Nephron progenitor cell (in vitro differentiated cells): ENCODE data around the gene NPFFR2.
A peak's percentile ranks its signal among the peaks of the same experiment; 100 is the strongest.

Source experiments
- DNase-seq: peaks from one replicate; pipeline ENCODE4 v3.0.0; 2021
- H3K27ac Mint-ChIP-seq: 2 replicates; pipeline ENCODE4 v1.8.0; 2021; ENCODE audit warnings: mild to moderate bottlenecking, moderate library complexity, mixed read lengths
- H3K27me3 Mint-ChIP-seq: 2 replicates; pipeline ENCODE4 v1.8.0; 2021; ENCODE audit warnings: mild to moderate bottlenecking, low read depth, mixed read lengths; ENCODE audit not compliant: poor library complexity
- H3K36me3 Mint-ChIP-seq: 2 replicates; pipeline ENCODE4 v1.8.0; 2021; ENCODE audit warnings: low read depth, mixed read lengths
- H3K4me1 Mint-ChIP-seq: 2 replicates; pipeline ENCODE4 v1.8.0; 2021; ENCODE audit warnings: mixed read lengths
- H3K4me3 Mint-ChIP-seq: 2 replicates; pipeline ENCODE4 v1.8.0; 2021; ENCODE audit warnings: mild to moderate bottlenecking, moderate library complexity, mixed read lengths
- H3K9me3 Mint-ChIP-seq: 2 replicates; pipeline ENCODE4 v1.8.0; 2021; ENCODE audit warnings: mild to moderate bottlenecking, moderate library complexity, mixed read lengths
- TF ChIP-seq, protein P1 (sequence below): fragments of 200-600 bp; sonication (generic); IDR thresholded peaks from 2 replicates; pipeline ENCODE4 v1.5.0; 2021; ENCODE audit warnings: antibody characterized with exemption

The NPFFR2 gene

DNA sequence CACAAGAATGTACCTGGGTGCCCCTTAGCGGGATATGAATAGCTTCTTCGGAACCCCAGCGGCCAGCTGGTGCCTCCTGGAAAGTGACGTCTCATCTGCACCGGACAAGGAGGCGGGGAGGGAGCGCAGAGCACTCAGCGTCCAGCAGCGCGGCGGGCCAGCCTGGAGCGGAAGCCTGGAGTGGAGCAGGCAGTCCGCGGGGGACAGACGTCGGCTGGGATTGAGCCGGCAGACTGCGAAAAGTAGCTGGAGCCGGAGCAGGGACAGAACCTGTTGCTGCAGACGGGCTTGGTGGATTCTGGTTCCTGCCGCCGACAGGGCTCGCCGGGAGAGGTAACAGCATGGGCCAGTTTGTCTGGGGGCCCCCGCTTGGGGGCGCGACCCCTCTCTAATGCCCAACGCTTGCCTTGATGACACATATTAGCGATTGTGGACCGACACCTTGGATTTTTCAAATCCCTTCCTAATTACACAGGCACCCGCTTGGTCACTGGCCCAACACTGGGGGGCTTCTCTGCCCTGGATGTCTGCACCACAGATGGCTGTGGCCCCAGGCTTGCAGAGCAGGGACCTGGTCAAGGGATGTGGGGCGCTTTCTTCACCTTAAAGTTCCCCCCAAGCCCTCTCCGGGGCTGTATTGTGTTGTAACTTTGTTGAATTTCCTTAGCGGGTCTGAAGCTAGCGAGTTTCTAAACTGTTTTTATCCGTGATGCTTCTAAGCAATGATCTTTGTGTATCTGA is at the start of gene NPFFR2:
Gene NPFFR2 (plus strand): TSS at position 133 of the 741 bp plus-strand sequence. CDS start 96,592 bp downstream, outside the sequence.
- H3K27ac Mint-ChIP-seq, result no peak within 1 kb of the TSS
- TF ChIP-seq, protein P1, sequence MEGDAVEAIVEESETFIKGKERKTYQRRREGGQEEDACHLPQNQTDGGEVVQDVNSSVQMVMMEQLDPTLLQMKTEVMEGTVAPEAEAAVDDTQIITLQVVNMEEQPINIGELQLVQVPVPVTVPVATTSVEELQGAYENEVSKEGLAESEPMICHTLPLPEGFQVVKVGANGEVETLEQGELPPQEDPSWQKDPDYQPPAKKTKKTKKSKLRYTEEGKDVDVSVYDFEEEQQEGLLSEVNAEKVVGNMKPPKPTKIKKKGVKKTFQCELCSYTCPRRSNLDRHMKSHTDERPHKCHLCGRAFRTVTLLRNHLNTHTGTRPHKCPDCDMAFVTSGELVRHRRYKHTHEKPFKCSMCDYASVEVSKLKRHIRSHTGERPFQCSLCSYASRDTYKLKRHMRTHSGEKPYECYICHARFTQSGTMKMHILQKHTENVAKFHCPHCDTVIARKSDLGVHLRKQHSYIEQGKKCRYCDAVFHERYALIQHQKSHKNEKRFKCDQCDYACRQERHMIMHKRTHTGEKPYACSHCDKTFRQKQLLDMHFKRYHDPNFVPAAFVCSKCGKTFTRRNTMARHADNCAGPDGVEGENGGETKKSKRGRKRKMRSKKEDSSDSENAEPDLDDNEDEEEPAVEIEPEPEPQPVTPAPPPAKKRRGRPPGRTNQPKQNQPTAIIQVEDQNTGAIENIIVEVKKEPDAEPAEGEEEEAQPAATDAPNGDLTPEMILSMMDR, result no peak
- peak within 1 kb of the TSS; percentile 84 for H3K4me3 Mint-ChIP-seq
- no peaks in the 10 kb centered on the region for H3K36me3 Mint-ChIP-seq
- H3K9me3 Mint-ChIP-seq, result no peaks in the 10 kb centered on the region
- H3K27me3 Mint-ChIP-seq, result peaks cover 34% of the 10 kb centered on the region
- H3K4me1 Mint-ChIP-seq, result peaks cover 10% of the 10 kb centered on the region
- peak; percentile 73 for DNase-seq

DNA sequence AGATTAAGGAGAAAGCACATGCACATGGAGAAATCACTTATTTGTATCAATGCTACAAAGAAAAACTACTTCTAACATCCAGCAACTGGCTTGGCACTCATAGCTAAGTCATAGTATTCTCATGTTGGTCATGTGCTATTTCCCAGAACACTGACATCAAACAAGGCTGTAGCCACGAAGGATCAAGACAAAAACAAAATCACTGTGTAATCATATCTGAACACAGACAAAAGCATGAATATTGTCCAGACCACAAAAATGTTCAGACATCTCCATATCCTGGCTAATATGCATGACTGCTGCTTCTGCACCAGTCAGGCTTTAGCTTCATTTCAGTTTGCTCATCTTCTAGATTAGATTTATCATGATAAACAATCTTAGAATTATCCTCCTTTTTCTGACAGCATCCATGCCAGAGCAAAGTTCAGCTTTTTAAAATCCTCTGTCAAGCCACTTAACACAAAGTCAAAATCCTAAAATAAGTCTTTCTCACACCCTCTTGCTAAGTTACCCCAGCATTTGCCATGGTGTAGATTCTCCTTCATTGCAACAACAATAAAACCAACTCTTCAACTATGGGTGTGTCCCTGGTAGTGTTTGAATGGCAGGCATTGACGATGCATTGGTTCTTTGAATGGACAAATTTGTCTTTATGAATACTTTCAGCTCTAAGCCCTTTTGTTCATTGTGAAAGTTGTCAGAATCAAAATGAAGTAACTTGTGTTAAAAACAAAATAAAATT is 39.1 kb upstream of the NPFFR2 start:
- Mint-ChIP-seq H3K27me3 (no peaks in the 10 kb centered on the region), H3K4me3 (no peak overlapping the region), H3K4me1 (no peaks in the 10 kb centered on the region), H3K36me3 (no peaks in the 10 kb centered on the region), H3K9me3 (peaks cover 27% of the 10 kb centered on the region), H3K27ac (no peak overlapping the region)
- no peak for DNase-seq
- TF ChIP-seq, protein P1, result no peak

DNA sequence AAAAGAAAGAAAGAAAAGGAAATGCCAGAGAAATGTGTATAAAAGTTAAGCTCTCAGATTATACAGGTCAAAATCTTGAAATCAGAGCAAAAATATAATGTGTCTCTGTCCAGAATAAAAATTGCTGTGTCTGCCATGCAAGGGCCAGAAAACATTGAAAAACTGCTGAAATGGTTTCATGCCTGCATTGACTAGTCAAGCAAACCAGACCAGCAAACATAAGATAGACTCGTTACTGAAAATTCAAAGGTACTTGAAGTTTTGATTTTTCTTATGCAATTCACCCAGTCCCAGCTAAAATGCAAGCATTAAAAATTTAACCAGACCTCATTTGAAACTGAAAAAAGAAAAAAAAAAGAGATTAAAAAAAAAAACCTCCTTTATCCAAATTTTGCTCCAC is 37.2 kb upstream of the NPFFR2 start:
- no peak overlapping the region for H3K4me3 Mint-ChIP-seq
- no peak for DNase-seq
- H3K36me3 Mint-ChIP-seq, result no peaks in the 10 kb centered on the region
- no peak overlapping the region for H3K27ac Mint-ChIP-seq
- no peaks in the 10 kb centered on the region for H3K27me3 Mint-ChIP-seq
- peaks cover 40% of the 10 kb centered on the region for H3K9me3 Mint-ChIP-seq
- TF ChIP-seq, protein P1, result no peak
- H3K4me1 Mint-ChIP-seq, result no peaks in the 10 kb centered on the region

DNA sequence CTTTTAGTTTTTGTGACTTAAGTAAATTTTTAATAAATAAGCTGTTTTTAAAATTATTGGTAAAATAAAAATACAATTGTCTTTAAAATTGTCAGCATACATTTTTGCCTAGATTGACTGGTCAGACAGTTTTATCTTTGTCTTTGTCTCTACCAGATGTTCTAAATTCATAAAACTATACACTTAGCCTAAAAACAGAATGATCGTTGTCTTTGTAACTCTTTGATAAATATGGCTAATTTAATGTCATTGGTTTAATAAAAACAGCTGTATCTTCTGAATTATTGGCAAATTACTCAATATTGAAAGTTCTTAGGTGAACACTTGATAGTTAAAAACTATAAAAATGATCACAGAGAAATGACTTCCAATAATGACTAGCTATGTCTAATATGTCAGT is 36.5 kb upstream of the NPFFR2 start:
- no peaks in the 10 kb centered on the region for H3K27me3 Mint-ChIP-seq
- H3K4me1 Mint-ChIP-seq, result no peaks in the 10 kb centered on the region
- TF ChIP-seq, protein P1, result no peak
- H3K27ac Mint-ChIP-seq, result no peak overlapping the region
- H3K9me3 Mint-ChIP-seq, result peaks cover 46% of the 10 kb centered on the region
- H3K4me3 Mint-ChIP-seq, result no peak overlapping the region
- H3K36me3 Mint-ChIP-seq, result no peaks in the 10 kb centered on the region
- DNase-seq, result no peak

DNA sequence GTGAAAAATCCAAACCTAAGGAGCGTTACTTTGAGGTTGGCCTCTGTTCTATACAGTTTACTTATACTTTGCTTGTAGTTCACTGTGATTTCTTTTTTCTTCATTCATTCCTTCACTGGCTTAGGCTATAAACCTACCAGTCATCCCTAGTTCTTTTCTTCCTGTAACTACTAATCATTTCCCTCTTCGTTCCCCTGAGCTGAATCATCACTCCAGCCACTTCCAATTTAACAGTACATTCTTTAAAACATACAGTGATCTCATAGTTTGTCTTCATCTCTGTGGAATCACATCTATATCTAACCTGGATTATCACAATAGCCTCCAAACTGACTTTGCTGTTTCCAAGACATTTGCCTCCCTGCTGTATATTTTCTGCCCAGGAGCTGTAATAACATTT is 25.2 kb upstream of the NPFFR2 start:
- Mint-ChIP-seq H3K27me3 (no peaks in the 10 kb centered on the region), H3K27ac (no peak overlapping the region), H3K4me3 (no peak overlapping the region), H3K36me3 (no peaks in the 10 kb centered on the region), H3K4me1 (peaks cover 6% of the 10 kb centered on the region), H3K9me3 (peaks cover 3% of the 10 kb centered on the region)
- DNase-seq, result no peak
- TF ChIP-seq, protein P1, result no peak
